GM11168 (cell line): Measurements from ENCODE around the gene VN1R5.
"Not testable (repeated sequence)": the region's sequence is repeated elsewhere in the genome, so short reads cannot be mapped to it uniquely, and the experiment has no call there.

ENCODE experiments used
- in situ Hi-C: fragments of 300-500 bp; cut with MboI; formaldehyde crosslinking; loops from one replicate; pipeline ENCODE4 v1.12.0; 2022; ENCODE audit warnings: low sequenced_read_pairs; ENCODE audit not compliant: unreplicated experiment

The VN1R5 gene

GRCh38 chr1:247255772-247256171, at the start of gene VN1R5:
Gene VN1R5 (plus strand): TSS chr1:247256072.
- in situ Hi-C loops, result not testable (repeated sequence)

GRCh38 chr1:247209396-247209795, 46.5 kb upstream of the VN1R5 start:
- in situ Hi-C loops, result no loop called here

GRCh38 chr1:247210062-247210375, 45.9 kb upstream of the VN1R5 start:
- in situ Hi-C loops, result no loop called here

GRCh38 chr1:247210376-247211117, 45.3 kb upstream of the VN1R5 start:
- in situ Hi-C loops, result no loop called here

- in situ Hi-C loops, result no loop called here
Measured at GRCh38 chr1:247211339-247211738, 44.5 kb upstream of the VN1R5 start.

GRCh38 chr1:247212012-247212411, 43.9 kb upstream of the VN1R5 start:
- in situ Hi-C loops, result no loop called here

- in situ Hi-C loops, result no loop called here
Measured at GRCh38 chr1:247212627-247213617, 43.0 kb upstream of the VN1R5 start.

- in situ Hi-C loops, result no loop called here
Measured at GRCh38 chr1:247216261-247216660, 39.6 kb upstream of the VN1R5 start.

- in situ Hi-C loops, result no loop called here
Measured at GRCh38 chr1:247218121-247218651, 37.7 kb upstream of the VN1R5 start.

GRCh38 chr1:247220280-247220679, 35.6 kb upstream of the VN1R5 start:
- in situ Hi-C loops, result not testable (repeated sequence)

GRCh38 chr1:247222840-247223239, 33.0 kb upstream of the VN1R5 start:
- in situ Hi-C loops, result no loop called here

- in situ Hi-C loops, result no loop called here
Measured at GRCh38 chr1:247224822-247225221, 31.1 kb upstream of the VN1R5 start.

GRCh38 chr1:247228133-247228532, 27.7 kb upstream of the VN1R5 start:
- in situ Hi-C loops, result no loop called here

GRCh38 chr1:247241691-247242090, 14.2 kb upstream of the VN1R5 start:
- in situ Hi-C loops, result no loop called here

GRCh38 chr1:247243524-247244137, 12.2 kb upstream of the VN1R5 start:
- in situ Hi-C loops, result no loop called here

GRCh38 chr1:247246325-247247115, 9.4 kb upstream of the VN1R5 start:
- in situ Hi-C loops, result no loop called here

GRCh38 chr1:247247568-247247967, 8.3 kb upstream of the VN1R5 start:
- in situ Hi-C loops, result no loop called here

- in situ Hi-C loops, result no loop called here
Measured at GRCh38 chr1:247266053-247266452, 10.2 kb downstream of the VN1R5 start.

GRCh38 chr1:247268390-247269045, 12.6 kb downstream of the VN1R5 start:
- in situ Hi-C loops, result no loop called here
